ENCODE results near the gene GGACT.

The GGACT gene

DNA sequence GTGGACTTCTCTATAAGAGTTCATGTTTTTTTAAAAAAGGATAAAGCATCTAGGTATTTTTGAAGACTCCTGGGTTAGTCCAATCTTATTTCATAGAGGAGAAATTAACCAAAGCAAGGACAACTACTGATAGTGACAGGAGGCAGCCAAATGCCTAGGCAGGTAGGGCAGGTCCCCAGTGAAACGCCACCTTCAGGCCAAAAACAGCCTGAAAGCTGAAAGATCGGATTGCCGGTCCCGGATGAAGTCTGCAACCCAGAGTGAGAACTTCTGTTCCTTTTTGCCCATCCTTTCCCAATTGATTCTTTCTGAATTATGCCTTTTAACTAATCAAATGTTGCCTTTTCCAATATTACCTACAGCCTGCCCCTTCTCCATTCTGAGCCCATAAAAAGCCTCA, 6.1 kb upstream of the GGACT start:
- Histone ChIP-seq H3K27ac (ENCODE audit: low read length) (no peak overlapping the region), H3K4me3 (ENCODE audit: low read depth in 1 of 2, low read length in 2 of 2) (no peak overlapping the region), H3K9me3 (ENCODE audit: insufficient read depth, low read length, severe bottlenecking) (no peaks in the 10 kb centered on the region), H3K9ac (ENCODE audit: low read depth, low read length) (no peak overlapping the region), H3K4me1 (ENCODE audit: insufficient read depth, low read length) (no peaks in the 10 kb centered on the region), H3K36me3 (ENCODE audit: insufficient read depth, low read length) (no peaks in the 10 kb centered on the region), H4K20me1 (ENCODE audit: insufficient read depth, low read length) (no peaks in the 10 kb centered on the region), H3K27me3 (ENCODE audit: insufficient read depth, low read length, poor library complexity) (no peaks in the 10 kb centered on the region), H2AFZ (ENCODE audit: low read depth, low read length) (no peak overlapping the region), H3K79me2 (ENCODE audit: insufficient read depth, low read length) (no peaks in the 10 kb centered on the region), H3K4me2 (ENCODE audit: insufficient read depth, low read length) (no peak overlapping the region)
- TF ChIP-seq, protein P1, sequence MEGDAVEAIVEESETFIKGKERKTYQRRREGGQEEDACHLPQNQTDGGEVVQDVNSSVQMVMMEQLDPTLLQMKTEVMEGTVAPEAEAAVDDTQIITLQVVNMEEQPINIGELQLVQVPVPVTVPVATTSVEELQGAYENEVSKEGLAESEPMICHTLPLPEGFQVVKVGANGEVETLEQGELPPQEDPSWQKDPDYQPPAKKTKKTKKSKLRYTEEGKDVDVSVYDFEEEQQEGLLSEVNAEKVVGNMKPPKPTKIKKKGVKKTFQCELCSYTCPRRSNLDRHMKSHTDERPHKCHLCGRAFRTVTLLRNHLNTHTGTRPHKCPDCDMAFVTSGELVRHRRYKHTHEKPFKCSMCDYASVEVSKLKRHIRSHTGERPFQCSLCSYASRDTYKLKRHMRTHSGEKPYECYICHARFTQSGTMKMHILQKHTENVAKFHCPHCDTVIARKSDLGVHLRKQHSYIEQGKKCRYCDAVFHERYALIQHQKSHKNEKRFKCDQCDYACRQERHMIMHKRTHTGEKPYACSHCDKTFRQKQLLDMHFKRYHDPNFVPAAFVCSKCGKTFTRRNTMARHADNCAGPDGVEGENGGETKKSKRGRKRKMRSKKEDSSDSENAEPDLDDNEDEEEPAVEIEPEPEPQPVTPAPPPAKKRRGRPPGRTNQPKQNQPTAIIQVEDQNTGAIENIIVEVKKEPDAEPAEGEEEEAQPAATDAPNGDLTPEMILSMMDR (IDR thresholded peaks at IDR 0.05; ENCODE audit: borderline replicate concordance, extremely low read depth, low read length, poor library complexity, severe bottlenecking) = no peak
- TF ChIP-seq EZH2 (IDR thresholded peaks at IDR 0.05; ENCODE audit: borderline replicate concordance, low read depth, low read length, severe bottlenecking) = no peak
- no peak for DNase-seq
- no peak for ATAC-seq (ENCODE audit: insufficient read depth, low read depth)

DNA sequence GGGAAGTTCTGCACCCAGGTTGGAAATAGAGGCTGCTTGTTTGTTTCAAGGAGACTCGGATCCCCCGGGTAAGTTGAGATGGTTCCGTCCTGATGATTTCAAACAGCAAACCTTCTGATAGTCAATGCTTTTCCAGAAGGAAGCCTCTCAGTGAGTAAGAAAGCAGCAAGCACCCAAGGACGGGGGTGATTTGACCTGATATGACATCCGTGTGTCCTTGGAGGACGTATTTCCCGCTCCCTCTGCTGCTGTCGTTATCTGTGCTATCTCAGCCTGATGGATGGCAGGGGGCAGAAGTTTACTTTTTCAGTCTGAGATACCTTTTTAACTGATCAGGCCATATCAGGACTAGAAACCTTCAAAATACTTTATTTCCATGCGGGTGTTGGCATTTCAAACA, 5.7 kb upstream of the GGACT start:
- ATAC-seq (ENCODE audit: insufficient read depth, low read depth) (no peak), DNase-seq (no peak)
- TF ChIP-seq, protein P1 (IDR thresholded peaks at IDR 0.05; ENCODE audit: borderline replicate concordance, extremely low read depth, low read length, poor library complexity, severe bottlenecking) = no peak
- no peak for TF ChIP-seq EZH2 (IDR thresholded peaks at IDR 0.05; ENCODE audit: borderline replicate concordance, low read depth, low read length, severe bottlenecking)
- H4K20me1 ChIP-seq (ENCODE audit: insufficient read depth, low read length) = no peaks in the 10 kb centered on the region
- H3K9me3 ChIP-seq (ENCODE audit: insufficient read depth, low read length, severe bottlenecking) = no peaks in the 10 kb centered on the region
- H3K27ac ChIP-seq (ENCODE audit: low read length) = no peak overlapping the region
- no peaks in the 10 kb centered on the region for H3K27me3 ChIP-seq (ENCODE audit: insufficient read depth, low read length, poor library complexity)
- peaks cover 4% of the 10 kb centered on the region for H3K4me1 ChIP-seq (ENCODE audit: insufficient read depth, low read length)
- no peak overlapping the region for H3K4me3 ChIP-seq (ENCODE audit: low read depth in 1 of 2, low read length in 2 of 2)
- H3K4me2 ChIP-seq (ENCODE audit: insufficient read depth, low read length) = no peak overlapping the region
- no peaks in the 10 kb centered on the region for H3K79me2 ChIP-seq (ENCODE audit: insufficient read depth, low read length)
- H2AFZ ChIP-seq (ENCODE audit: low read depth, low read length) = no peak overlapping the region
- no peak overlapping the region for H3K9ac ChIP-seq (ENCODE audit: low read depth, low read length)
- no peaks in the 10 kb centered on the region for H3K36me3 ChIP-seq (ENCODE audit: insufficient read depth, low read length)

DNA sequence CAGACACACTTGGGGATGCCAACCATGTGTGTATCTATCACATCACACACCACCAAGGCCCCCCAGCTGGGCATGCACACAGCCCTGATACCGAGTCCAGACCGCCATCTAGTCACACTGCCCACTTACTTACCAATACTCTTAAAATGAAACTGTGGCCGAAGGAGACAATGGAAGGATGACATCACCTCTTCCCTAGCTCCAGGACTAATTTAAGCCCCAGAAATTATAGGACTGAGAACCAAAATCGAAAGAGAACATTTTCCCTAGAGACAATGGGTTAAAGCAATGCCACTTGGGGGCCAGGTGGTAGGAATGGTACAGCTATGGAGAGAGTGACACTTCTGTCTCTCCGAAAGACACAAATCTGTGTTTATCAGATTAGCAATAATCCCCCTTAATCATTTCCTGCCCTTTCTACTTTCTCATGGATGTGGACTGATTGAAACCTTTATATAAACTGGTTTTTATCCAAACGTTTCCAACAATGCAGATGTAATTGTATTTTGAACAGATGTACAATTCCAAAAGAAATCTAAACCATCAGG, 663 bp upstream of the GGACT start:
- Histone ChIP-seq H3K9ac (ENCODE audit: low read depth, low read length) (peak overlapping the region; percentile 93), H2AFZ (ENCODE audit: low read depth, low read length) (peak overlapping the region; percentile 100), H3K4me2 (ENCODE audit: insufficient read depth, low read length) (peak overlapping the region; percentile 97), H3K79me2 (ENCODE audit: insufficient read depth, low read length) (no peaks in the 10 kb centered on the region), H4K20me1 (ENCODE audit: insufficient read depth, low read length) (no peaks in the 10 kb centered on the region), H3K9me3 (ENCODE audit: insufficient read depth, low read length, severe bottlenecking) (no peaks in the 10 kb centered on the region), H3K27ac (ENCODE audit: low read length) (peak overlapping the region; percentile 82), H3K4me3 (ENCODE audit: low read depth in 1 of 2, low read length in 2 of 2) (peak overlapping the region; percentile 23 to 76; a peak in 3 of 4 replicates), H3K36me3 (ENCODE audit: insufficient read depth, low read length) (no peaks in the 10 kb centered on the region), H3K27me3 (ENCODE audit: insufficient read depth, low read length, poor library complexity) (no peaks in the 10 kb centered on the region), H3K4me1 (ENCODE audit: insufficient read depth, low read length) (peaks cover 36% of the 10 kb centered on the region)
- no peak for DNase-seq
- ATAC-seq (ENCODE audit: insufficient read depth, low read depth) = 0 out of 3 replicates have a peak, but pooled peaks have one; percentile 1
- no peak for TF ChIP-seq EZH2 (IDR thresholded peaks at IDR 0.05; ENCODE audit: borderline replicate concordance, low read depth, low read length, severe bottlenecking)
- TF ChIP-seq, protein P1 (IDR thresholded peaks at IDR 0.05; ENCODE audit: borderline replicate concordance, extremely low read depth, low read length, poor library complexity, severe bottlenecking) = no peak
